Kasumi-1 (cell line): ENCODE data around the gene PSENEN.

Experiments
- DNase-seq, 2 experiments: peaks; one replicate each; lab custom pipeline; 2025; lab: John Stamatoyannopoulos, UW

Gene PSENEN

GRCh38 chr19:35773020-35773806 lies 27.8 kb downstream of the PSENEN start:
- DNase-seq, result no peak

- no peak for DNase-seq
Measured at GRCh38 chr19:35774274-35775045, 29.0 kb downstream of the PSENEN start.

- no peak for DNase-seq
Measured at GRCh38 chr19:35775046-35775297, 29.5 kb downstream of the PSENEN start.

- DNase-seq, result peak; percentile 91 to 95
Measured at GRCh38 chr19:35775298-35776101, 30.0 kb downstream of the PSENEN start, which contains the start of gene ARHGAP33. Gene ARHGAP33, plus strand, starts transcription at chr19:35775564. Its CDS starts 95 bp downstream, at chr19:35775659.

GRCh38 chr19:35776102-35776788 lies 30.8 kb downstream of the PSENEN start:
- DNase-seq, result no peak

- no peak for DNase-seq
Measured at GRCh38 chr19:35777086-35777841, 31.8 kb downstream of the PSENEN start.

- no peak for DNase-seq
Measured at GRCh38 chr19:35777961-35778360, 32.5 kb downstream of the PSENEN start.

GRCh38 chr19:35779033-35779432 lies 33.6 kb downstream of the PSENEN start:
- DNase-seq, result no peak

- no peak for DNase-seq
Measured at GRCh38 chr19:35780058-35780457, 34.6 kb downstream of the PSENEN start.

- DNase-seq, result no peak
Measured at GRCh38 chr19:35780717-35781116, 35.3 kb downstream of the PSENEN start.

- DNase-seq, result no peak
Measured at GRCh38 chr19:35781650-35782049, 36.2 kb downstream of the PSENEN start.

- no peak for DNase-seq
Measured at GRCh38 chr19:35782589-35782988, 37.1 kb downstream of the PSENEN start.

GRCh38 chr19:35783469-35784434 lies 38.3 kb downstream of the PSENEN start:
- DNase-seq, result no peak

- DNase-seq, result no peak
Measured at GRCh38 chr19:35784503-35785338, 39.3 kb downstream of the PSENEN start.

GRCh38 chr19:35785339-35785627 lies 39.8 kb downstream of the PSENEN start:
- no peak for DNase-seq

GRCh38 chr19:35786299-35787160 lies 41.1 kb downstream of the PSENEN start:
- no peak for DNase-seq

- no peak for DNase-seq
Measured at GRCh38 chr19:35787227-35787799, 41.9 kb downstream of the PSENEN start.
